Measurements from ENCODE around the gene DYNC2H1. TPM values are rescaled to one million over a fixed set of nuclear protein-coding genes. Genes with fewer than 3 reads are reported as not detected.
"Not testable (repeated sequence)": the region's sequence is repeated elsewhere in the genome, so short reads cannot be mapped to it uniquely, and the experiment has no call there.

Gene DYNC2H1
- total and polyA plus RNA-seq, 12 donors = 2.2 to 5.9 (median 3.9) TPM

DNA sequence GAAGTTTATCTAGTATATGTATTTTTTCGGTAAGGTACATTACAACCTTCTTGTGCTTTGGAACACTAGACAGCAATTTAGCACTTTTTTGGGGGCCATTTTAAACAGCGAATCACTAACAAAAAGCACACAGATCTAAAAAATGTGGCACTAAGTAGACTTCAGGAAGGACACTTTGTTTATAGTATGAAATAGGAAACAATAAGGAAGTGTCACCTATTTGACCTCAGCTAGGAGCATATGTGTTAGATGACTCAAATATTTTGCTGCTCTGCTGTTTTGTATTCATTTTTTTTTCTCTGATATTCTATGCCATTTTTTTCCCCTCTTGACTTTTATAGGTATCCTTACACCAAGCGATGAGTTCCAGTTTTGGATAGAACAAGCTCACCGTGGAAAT lies 5.6 kb downstream of the DYNC2H1 start:
- no peak overlapping the region for H3K27ac ChIP-seq
- H3K4me3 ChIP-seq = no peak overlapping the region
- no peaks in the 10 kb centered on the region for H3K9me3 ChIP-seq
- DNase-seq (no peak), ATAC-seq (no peak)
- TF ChIP-seq, protein P1, sequence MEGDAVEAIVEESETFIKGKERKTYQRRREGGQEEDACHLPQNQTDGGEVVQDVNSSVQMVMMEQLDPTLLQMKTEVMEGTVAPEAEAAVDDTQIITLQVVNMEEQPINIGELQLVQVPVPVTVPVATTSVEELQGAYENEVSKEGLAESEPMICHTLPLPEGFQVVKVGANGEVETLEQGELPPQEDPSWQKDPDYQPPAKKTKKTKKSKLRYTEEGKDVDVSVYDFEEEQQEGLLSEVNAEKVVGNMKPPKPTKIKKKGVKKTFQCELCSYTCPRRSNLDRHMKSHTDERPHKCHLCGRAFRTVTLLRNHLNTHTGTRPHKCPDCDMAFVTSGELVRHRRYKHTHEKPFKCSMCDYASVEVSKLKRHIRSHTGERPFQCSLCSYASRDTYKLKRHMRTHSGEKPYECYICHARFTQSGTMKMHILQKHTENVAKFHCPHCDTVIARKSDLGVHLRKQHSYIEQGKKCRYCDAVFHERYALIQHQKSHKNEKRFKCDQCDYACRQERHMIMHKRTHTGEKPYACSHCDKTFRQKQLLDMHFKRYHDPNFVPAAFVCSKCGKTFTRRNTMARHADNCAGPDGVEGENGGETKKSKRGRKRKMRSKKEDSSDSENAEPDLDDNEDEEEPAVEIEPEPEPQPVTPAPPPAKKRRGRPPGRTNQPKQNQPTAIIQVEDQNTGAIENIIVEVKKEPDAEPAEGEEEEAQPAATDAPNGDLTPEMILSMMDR (IDR thresholded peaks at IDR 0.05) = no peak
- intact Hi-C loops (cut with DNase I) = no loop called here
- 88 to 91% methylated on average over 4 of the region's 4 CpGs for WGBS, 2 donors
- peaks cover 0 to 39% (median 0%) of the 10 kb centered on the region in 9 donors for H3K36me3 ChIP-seq
- H3K4me1 ChIP-seq = peaks cover 0 to 9% (median 4%) of the 10 kb centered on the region in 9 donors
- no peaks in the 10 kb centered on the region for H3K27me3 ChIP-seq

DNA sequence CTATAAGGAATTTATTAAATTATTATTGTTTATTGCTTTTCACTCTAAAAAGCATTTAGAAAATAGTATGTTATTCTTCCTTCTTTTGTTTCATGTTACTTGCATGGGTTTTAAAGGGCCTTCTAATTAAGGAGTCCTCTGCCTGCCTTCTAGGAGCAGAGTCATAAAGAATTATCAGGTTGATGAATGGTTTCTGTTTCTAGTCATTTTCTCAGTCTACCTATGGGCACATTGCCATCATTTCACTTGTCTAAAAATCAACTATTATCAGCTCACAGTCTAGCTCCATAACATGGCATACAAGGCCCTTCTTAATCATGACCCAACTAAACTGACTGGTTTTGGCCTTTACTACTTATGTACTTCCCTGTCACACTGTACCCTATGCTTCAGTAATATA lies 16.2 kb downstream of the DYNC2H1 start:
- DNase-seq = no peak
- peaks cover 0 to 78% (median 11%) of the 10 kb centered on the region in 9 donors for H3K36me3 ChIP-seq
- H3K9me3 ChIP-seq = no peaks in the 10 kb centered on the region
- no peaks in the 10 kb centered on the region for H3K27me3 ChIP-seq
- H3K4me3 ChIP-seq = no peak overlapping the region
- no peak for ATAC-seq
- TF ChIP-seq, protein P1 (IDR thresholded peaks at IDR 0.05) = no peak
- no peaks in the 10 kb centered on the region for H3K4me1 ChIP-seq
- intact Hi-C loops (cut with DNase I) = no loop called here
- H3K27ac ChIP-seq = no peak overlapping the region

DNA sequence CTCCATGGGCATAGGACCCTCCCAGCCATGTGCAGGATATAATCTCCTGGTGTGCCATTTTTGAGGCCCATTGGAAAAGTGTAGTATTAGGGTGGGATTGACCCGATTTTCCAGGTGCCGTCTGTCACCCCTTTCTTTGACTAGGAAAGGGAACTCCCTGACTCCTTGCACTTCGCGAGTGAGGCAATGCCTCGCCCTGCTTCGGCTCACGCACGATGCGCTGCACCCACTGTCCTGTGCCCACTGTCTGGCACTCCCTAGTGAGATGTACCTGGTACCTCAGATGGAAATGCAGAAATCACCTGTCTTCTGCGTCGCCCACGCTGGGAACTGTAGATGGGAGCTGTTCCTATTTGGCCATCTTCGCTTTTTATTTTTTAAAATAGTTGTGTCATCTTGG lies 32.8 kb downstream of the DYNC2H1 start:
- H3K27ac ChIP-seq; H3K4me1 ChIP-seq; H3K4me3 ChIP-seq; H3K9me3 ChIP-seq; DNase-seq; intact Hi-C loops (cut with DNase I); ATAC-seq; H3K27me3 ChIP-seq: not testable (repeated sequence)
- peaks cover 0 to 43% (median 0%) of the 10 kb centered on the region in 9 donors for H3K36me3 ChIP-seq
- 94 to 97% methylated on average over 13 of the region's 13 CpGs for WGBS, 2 donors

DNA sequence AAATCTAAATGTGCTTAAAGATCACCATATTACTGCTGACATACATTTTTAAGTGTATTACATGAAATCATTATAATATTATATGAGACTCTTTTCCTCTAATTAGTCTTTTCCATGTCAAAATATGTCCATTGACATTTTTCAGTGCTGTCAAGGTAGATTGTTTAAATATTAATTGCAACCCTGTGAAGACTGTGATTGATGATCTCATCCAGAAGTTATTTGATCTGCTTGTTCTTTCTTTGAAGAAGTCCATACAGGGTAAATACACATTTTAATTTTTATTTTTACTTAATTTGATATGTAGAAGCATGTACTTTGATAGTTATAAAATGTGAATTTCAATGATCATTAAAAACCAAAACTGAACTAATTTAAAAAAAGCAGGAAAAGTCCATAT lies 38.4 kb downstream of the DYNC2H1 start:
- intact Hi-C loops (cut with DNase I) = no loop called here
- H3K27ac ChIP-seq = no peak overlapping the region
- no peak overlapping the region for H3K4me3 ChIP-seq
- ATAC-seq (no peak), DNase-seq (no peak)
- H3K9me3 ChIP-seq = no peaks in the 10 kb centered on the region
- H3K36me3 ChIP-seq = peaks cover 0 to 68% (median 0%) of the 10 kb centered on the region in 9 donors
- H3K4me1 ChIP-seq = no peaks in the 10 kb centered on the region
- TF ChIP-seq, protein P1 (IDR thresholded peaks at IDR 0.05) = no peak
- H3K27me3 ChIP-seq = no peaks in the 10 kb centered on the region

DNA sequence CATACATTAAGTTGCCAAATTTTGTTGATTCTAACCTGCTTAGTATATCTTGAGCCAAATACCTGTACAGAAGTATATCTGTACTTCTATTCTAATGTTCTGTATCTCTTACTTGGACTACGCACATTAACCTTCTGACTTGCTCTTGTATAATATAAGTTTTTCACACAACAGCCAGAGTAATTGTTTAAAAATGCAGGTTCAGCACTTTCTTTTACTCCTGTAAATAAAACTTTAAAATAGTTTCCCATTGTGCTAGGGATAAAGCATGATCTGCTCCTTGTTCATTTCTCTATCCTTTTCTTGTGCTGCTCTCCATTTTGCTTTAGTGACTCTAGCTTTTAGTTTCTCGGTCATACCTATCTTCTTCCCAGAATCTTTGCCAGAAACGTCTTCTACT lies 48.3 kb downstream of the DYNC2H1 start:
- H3K27me3 ChIP-seq = no peaks in the 10 kb centered on the region
- H3K4me3 ChIP-seq = no peak overlapping the region
- WGBS, 2 donors = 98% methylated on average over 3 of the region's 3 CpGs
- peaks cover 0 to 100% (median 17%) of the 10 kb centered on the region in 9 donors for H3K36me3 ChIP-seq
- DNase-seq (no peak), ATAC-seq (no peak)
- H3K4me1 ChIP-seq = no peaks in the 10 kb centered on the region
- intact Hi-C loops (cut with DNase I) = no loop called here
- H3K9me3 ChIP-seq = no peaks in the 10 kb centered on the region
- TF ChIP-seq, protein P1 (IDR thresholded peaks at IDR 0.05) = no peak
- H3K27ac ChIP-seq = no peak overlapping the region

All from heart right ventricle (tissue), 16 donors.